GM12865 (cell line): ENCODE results near the gene NOL9.
A peak's percentile ranks its signal among the peaks of the same experiment; 100 is the strongest.

Experiments used
- DNase-seq: peaks from one replicate; pipeline ENCODE4 v3.0.0; 2010; ENCODE audit warnings: low read depth
- H3K4me3 ChIP-seq: 2 replicates; pipeline ENCODE4 v1.5.1; 2011; ENCODE audit warnings: mild to moderate bottlenecking, low read depth, low read length, control low read depth
- TF ChIP-seq, protein P1 (sequence below): IDR thresholded peaks from 2 replicates; pipeline ENCODE4 v1.5.1; 2011; ENCODE audit warnings: low read length, control low read depth, low read depth, inconsistent platforms; ENCODE audit not compliant: insufficient read depth; ENCODE audit errors: missing control alignments

Gene NOL9

GRCh38 chr1:6473974-6474814 is 80.1 kb downstream of the NOL9 start:
- no peak overlapping the region for H3K4me3 ChIP-seq
- DNase-seq: no peak
- TF ChIP-seq, protein P1, sequence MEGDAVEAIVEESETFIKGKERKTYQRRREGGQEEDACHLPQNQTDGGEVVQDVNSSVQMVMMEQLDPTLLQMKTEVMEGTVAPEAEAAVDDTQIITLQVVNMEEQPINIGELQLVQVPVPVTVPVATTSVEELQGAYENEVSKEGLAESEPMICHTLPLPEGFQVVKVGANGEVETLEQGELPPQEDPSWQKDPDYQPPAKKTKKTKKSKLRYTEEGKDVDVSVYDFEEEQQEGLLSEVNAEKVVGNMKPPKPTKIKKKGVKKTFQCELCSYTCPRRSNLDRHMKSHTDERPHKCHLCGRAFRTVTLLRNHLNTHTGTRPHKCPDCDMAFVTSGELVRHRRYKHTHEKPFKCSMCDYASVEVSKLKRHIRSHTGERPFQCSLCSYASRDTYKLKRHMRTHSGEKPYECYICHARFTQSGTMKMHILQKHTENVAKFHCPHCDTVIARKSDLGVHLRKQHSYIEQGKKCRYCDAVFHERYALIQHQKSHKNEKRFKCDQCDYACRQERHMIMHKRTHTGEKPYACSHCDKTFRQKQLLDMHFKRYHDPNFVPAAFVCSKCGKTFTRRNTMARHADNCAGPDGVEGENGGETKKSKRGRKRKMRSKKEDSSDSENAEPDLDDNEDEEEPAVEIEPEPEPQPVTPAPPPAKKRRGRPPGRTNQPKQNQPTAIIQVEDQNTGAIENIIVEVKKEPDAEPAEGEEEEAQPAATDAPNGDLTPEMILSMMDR: no peak

DNA sequence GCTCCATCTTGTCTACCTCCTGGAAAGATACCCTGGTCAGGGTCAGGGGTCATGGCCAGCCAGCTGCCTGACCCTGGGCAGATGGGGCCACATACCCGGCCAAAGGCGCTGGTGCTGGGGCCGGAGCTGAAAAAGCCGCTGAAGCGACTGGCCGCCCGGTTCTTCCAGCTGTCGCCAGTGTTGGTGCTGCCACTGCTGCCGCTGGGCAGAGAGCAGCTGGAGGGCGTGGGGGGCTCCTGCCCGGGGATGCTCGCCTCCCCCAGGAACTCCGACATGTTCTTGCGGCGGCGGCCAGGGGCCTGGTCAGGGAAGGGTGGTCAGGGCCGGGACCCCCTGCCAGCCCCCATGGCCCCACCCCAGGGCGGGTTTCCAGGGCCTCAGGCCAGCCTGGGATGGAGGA is 81.2 kb downstream of the NOL9 start:
- TF ChIP-seq, protein P1: no peak
- no peak for DNase-seq
- H3K4me3 ChIP-seq: no peak overlapping the region

DNA sequence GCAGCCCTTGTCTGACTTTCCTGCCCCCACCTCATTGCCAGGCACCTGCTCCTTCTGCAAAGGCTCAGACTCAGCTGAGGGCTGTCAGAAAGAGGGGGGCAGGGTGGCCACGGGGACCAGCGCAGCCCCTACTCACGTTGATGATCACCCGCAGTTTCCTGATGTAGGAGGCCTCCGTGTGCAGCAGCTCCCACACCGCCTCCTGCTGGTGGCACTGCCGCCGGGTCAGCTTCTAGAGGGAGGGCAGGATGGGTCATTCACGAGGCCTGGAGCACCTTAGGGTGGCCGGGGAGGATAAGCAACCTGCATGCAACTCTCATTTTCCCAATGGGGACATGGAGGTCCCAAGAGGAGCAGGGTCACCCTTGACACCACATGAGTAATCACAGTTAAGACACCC is 81.9 kb downstream of the NOL9 start:
- DNase-seq: no peak
- no peak overlapping the region for H3K4me3 ChIP-seq
- TF ChIP-seq, protein P1: peak; percentile 31

- no peak overlapping the region for H3K4me3 ChIP-seq
- DNase-seq: no peak
- TF ChIP-seq, protein P1: no peak
Observed at GRCh38 chr1:6471970-6472368, 82.3 kb downstream of the NOL9 start.
